BJ (cell line): ENCODE data around the gene OR2AG1. TPM values are rescaled to one million over a fixed set of nuclear protein-coding genes. Genes with fewer than 3 reads are reported as not detected.

Source experiments
- CTCF ChIA-PET: fragments of 350-600 bp; formaldehyde crosslinking; extraction: SDS; loops from one replicate; lab custom pipeline; 2021; ENCODE audit warnings: antibody characterized with exemption, inconsistent platforms; lab: Yijun Ruan, JAX
- POLR2A ChIA-PET: fragments of 300-600 bp; sonication (Branson Sonifier 250); formaldehyde crosslinking; extraction: SDS; loops from one replicate; lab custom pipeline; 2021; ENCODE audit warnings: antibody characterized with exemption; lab: Charles Lee
- DNase-seq: peaks from one replicate; pipeline ENCODE4 v3.0.0-alpha.2; 2011; ENCODE audit warnings: low read depth
- H3K27me3 ChIP-seq: 2 replicates; pipeline ENCODE4 v1.6.0; 2011; ENCODE audit warnings: low read length; ENCODE audit not compliant: control insufficient read depth, insufficient read depth
- H3K36me3 ChIP-seq: 2 replicates; pipeline ENCODE4 v1.5.1; 2011; ENCODE audit warnings: low read length; ENCODE audit not compliant: control insufficient read depth, insufficient read depth
- H3K4me3 ChIP-seq: 2 replicates; pipeline ENCODE4 v1.5.1; 2011; ENCODE audit warnings: low read depth, mild to moderate bottlenecking, control low read depth, low read length
- CTCF ChIP-seq: IDR thresholded peaks from 2 replicates; pipeline ENCODE4 v1.5.1; 2011; ENCODE audit warnings: low read depth, mild to moderate bottlenecking, control low read depth, inconsistent platforms, low read length, moderate library complexity; ENCODE audit not compliant: insufficient read depth
- polyA plus RNA-seq: library from polyadenylated mRNA; depleted of rRNA; stranded (reverse); fragments of >200 nt; gene quantifications from 2 replicates; pipeline ENCODE4 v1.2.3, GENCODE V29; 2011

Gene OR2AG1
- polyA plus RNA-seq, 1 experiment: not detected

GRCh38 chr11:6812390-6813005 is 29.7 kb downstream of the OR2AG1 start:
- ChIA-PET POLR2A (no interaction called here), CTCF (interaction anchor here (0.6 to 2.5 kb wide), 43 partner anchors 9 to 629 kb away, joined by 3 to 20 read pairs (median 5); partner anchors contain the start of genes NLRP14, OR10A5, OR2AG2 and OR6A2)
- no peaks in the 10 kb centered on the region for H3K36me3 ChIP-seq
- no peak overlapping the region for H3K4me3 ChIP-seq
- DNase-seq: no peak
- peak; percentile 96 for TF ChIP-seq CTCF
- H3K27me3 ChIP-seq: no peaks in the 10 kb centered on the region

GRCh38 chr11:6813656-6814055 is 30.8 kb downstream of the OR2AG1 start:
- no peak for TF ChIP-seq CTCF
- no peaks in the 10 kb centered on the region for H3K36me3 ChIP-seq
- no peak overlapping the region for H3K4me3 ChIP-seq
- ChIA-PET POLR2A (interaction anchor here (0.5 kb wide), 1 partner anchor 148 kb away, joined by 4 read pairs; no protein-coding TSS in a partner anchor), CTCF (interaction anchor here (0.8 to 2.0 kb wide), 5 partner anchors 29 to 330 kb away, joined by 3 to 6 read pairs (median 4); partner anchors contain the start of gene OR10A5)
- no peak for DNase-seq
- H3K27me3 ChIP-seq: no peaks in the 10 kb centered on the region

GRCh38 chr11:6817694-6818093 is 34.9 kb downstream of the OR2AG1 start:
- Histone ChIP-seq H3K27me3 (no peaks in the 10 kb centered on the region), H3K4me3 (no peak overlapping the region), H3K36me3 (no peaks in the 10 kb centered on the region)
- 0 out of 2 replicates have a peak, but pooled peaks have one; percentile 4 for TF ChIP-seq CTCF
- ChIA-PET CTCF (interaction anchor here (1.1 to 1.7 kb wide), 2 partner anchors 60 to 462 kb away, joined by 4 read pairs; no protein-coding TSS in a partner anchor), POLR2A (no interaction called here)
- DNase-seq: no peak

GRCh38 chr11:6818967-6819366 is 36.1 kb downstream of the OR2AG1 start:
- CTCF ChIA-PET: no interaction called here
- no peak for DNase-seq

More at GRCh38 chr11:6818967-6819366, 36.1 kb downstream of the OR2AG1 start:
- Histone ChIP-seq H3K36me3 (no peaks in the 10 kb centered on the region), H3K27me3 (no peaks in the 10 kb centered on the region), H3K4me3 (no peak overlapping the region)
- no peak for TF ChIP-seq CTCF
- POLR2A ChIA-PET: no interaction called here
